ENCODE measurements around the gene NUP62.

NUP62 gene

DNA sequence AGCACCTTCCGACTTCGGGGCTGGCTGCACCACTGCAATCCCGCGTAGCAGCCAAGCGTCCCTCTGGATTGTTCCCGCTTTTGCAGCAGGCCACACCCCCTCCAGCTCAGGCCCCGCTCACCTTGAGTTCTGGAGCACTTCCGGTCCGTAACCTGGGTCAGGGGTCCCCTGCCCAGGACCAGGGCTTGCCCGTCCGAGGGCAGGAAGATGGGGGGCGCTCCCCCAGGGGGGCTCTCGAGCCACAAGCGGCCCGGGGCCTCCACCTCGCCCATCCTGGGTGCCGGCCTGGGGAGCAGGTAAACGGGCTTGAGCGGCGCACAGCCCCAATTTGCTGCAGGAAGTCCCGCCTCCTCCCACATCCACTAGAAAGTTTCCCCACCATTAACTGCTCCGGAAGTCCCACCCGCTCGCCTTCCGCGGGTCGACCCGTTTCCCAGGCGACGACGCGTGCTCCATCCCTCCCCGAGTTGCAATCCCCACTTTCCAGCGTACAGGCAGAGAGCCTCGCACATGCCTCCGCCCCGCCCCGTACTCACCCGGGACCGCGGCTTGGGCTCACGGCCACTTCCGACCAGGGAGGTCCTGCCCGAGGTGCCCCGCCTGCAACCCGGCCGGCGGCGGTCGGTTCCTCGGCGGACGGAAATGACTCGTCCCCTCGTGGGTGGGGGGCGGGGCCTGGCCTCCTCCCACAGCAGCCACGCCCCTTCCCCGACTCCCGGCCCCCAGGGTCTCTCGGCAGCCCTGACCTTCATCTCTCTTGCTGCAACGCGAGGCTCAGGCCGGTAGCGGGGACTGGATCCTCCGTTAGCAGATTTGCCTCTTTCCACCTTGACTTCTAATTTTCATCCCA, 62.1 kb downstream of the NUP62 start, which contains the start of gene PNKP:
Gene PNKP (minus strand): TSS at position 644 of the 850 bp plus-strand sequence. CDS start 372 bp downstream, at position 272.
- H2AFZ ChIP-seq = peak within 1 kb of the TSS; percentile 97
- H3K79me2 ChIP-seq = peaks cover 27% of the 10 kb centered on the region
- H3K9me3 ChIP-seq (ENCODE audit: control insufficient read depth, low read length) = no peaks in the 10 kb centered on the region
- H3K4me1 ChIP-seq = peaks cover 24% of the 10 kb centered on the region
- TF ChIP-seq, protein P1, sequence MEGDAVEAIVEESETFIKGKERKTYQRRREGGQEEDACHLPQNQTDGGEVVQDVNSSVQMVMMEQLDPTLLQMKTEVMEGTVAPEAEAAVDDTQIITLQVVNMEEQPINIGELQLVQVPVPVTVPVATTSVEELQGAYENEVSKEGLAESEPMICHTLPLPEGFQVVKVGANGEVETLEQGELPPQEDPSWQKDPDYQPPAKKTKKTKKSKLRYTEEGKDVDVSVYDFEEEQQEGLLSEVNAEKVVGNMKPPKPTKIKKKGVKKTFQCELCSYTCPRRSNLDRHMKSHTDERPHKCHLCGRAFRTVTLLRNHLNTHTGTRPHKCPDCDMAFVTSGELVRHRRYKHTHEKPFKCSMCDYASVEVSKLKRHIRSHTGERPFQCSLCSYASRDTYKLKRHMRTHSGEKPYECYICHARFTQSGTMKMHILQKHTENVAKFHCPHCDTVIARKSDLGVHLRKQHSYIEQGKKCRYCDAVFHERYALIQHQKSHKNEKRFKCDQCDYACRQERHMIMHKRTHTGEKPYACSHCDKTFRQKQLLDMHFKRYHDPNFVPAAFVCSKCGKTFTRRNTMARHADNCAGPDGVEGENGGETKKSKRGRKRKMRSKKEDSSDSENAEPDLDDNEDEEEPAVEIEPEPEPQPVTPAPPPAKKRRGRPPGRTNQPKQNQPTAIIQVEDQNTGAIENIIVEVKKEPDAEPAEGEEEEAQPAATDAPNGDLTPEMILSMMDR (IDR thresholded peaks at IDR 0.05) = no peak
- peak within 1 kb of the TSS; percentile 100 for H3K4me2 ChIP-seq (ENCODE audit: low read length)
- peak within 1 kb of the TSS; percentile 85 for H3K9ac ChIP-seq
- H3K36me3 ChIP-seq (ENCODE audit: control insufficient read depth, insufficient read depth, low read length) = no peaks in the 10 kb centered on the region
- peak within 1 kb of the TSS; percentile 98 for H3K4me3 ChIP-seq (ENCODE audit: low read depth, low read length)
- H3K27ac ChIP-seq = peak within 1 kb of the TSS; percentile 99
- H3K27me3 ChIP-seq (ENCODE audit: control insufficient read depth, insufficient read depth, low read length) = no peaks in the 10 kb centered on the region

DNA sequence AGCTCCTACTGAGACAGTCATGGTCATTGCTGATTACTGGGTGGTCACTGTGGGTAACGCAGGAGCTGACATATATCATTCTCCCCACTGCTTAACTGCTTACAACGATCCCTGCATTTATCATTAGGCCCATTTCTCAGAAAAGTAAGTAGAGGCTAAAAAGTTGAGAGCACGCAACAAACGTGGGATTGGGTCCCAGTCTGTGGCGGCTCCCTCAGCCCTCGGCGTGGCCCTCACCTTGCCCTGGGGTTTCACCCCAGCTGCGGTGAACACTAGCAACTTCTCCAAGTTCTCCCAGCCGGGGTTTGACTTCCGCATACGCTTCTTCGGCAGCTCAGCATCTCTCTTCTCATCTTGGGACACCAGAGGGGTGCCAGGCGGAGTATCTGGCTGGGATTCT, 64.4 kb downstream of the NUP62 start:
- Histone ChIP-seq H3K27ac (no peak overlapping the region), H3K4me1 (peaks cover 18% of the 10 kb centered on the region), H3K9me3 (ENCODE audit: control insufficient read depth, low read length) (no peaks in the 10 kb centered on the region), H3K4me3 (ENCODE audit: low read depth, low read length) (no peak overlapping the region), H2AFZ (no peak overlapping the region), H3K9ac (no peak overlapping the region), H3K27me3 (ENCODE audit: control insufficient read depth, insufficient read depth, low read length) (no peaks in the 10 kb centered on the region), H3K4me2 (ENCODE audit: low read length) (peak overlapping the region; percentile 18), H3K36me3 (ENCODE audit: control insufficient read depth, insufficient read depth, low read length) (no peaks in the 10 kb centered on the region), H3K79me2 (peaks cover 24% of the 10 kb centered on the region)
- TF ChIP-seq, protein P1 (IDR thresholded peaks at IDR 0.05) = no peak

DNA sequence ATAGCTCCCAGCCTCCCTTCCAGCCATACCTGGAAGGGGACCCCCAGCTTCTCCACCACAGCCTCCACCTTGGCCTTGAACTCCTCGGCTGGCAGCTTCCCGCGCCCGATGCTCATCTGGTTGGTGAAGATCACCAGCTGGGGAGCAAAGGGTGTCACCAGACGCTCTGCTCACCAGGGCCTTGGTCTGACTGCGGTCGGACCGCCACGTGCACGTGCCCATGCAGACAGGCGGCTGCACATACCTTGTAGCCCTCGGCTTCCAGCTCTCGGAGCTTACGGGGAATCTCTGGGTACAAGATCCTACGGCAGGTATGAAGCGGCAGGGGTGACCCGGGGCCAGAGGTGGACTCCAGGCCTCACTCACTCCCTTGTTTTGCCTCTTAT, 65.4 kb downstream of the NUP62 start:
- no peak overlapping the region for H3K27ac ChIP-seq
- H3K4me3 ChIP-seq (ENCODE audit: low read depth, low read length) = no peak overlapping the region
- H3K4me2 ChIP-seq (ENCODE audit: low read length) = no peak overlapping the region
- TF ChIP-seq, protein P1 (IDR thresholded peaks at IDR 0.05) = no peak
- H3K36me3 ChIP-seq (ENCODE audit: control insufficient read depth, insufficient read depth, low read length) = no peaks in the 10 kb centered on the region
- no peak overlapping the region for H3K9ac ChIP-seq
- H3K4me1 ChIP-seq = peaks cover 16% of the 10 kb centered on the region
- H3K27me3 ChIP-seq (ENCODE audit: control insufficient read depth, insufficient read depth, low read length) = no peaks in the 10 kb centered on the region
- peaks cover 24% of the 10 kb centered on the region for H3K79me2 ChIP-seq
- no peak overlapping the region for H2AFZ ChIP-seq
- H3K9me3 ChIP-seq (ENCODE audit: control insufficient read depth, low read length) = no peaks in the 10 kb centered on the region

DNA sequence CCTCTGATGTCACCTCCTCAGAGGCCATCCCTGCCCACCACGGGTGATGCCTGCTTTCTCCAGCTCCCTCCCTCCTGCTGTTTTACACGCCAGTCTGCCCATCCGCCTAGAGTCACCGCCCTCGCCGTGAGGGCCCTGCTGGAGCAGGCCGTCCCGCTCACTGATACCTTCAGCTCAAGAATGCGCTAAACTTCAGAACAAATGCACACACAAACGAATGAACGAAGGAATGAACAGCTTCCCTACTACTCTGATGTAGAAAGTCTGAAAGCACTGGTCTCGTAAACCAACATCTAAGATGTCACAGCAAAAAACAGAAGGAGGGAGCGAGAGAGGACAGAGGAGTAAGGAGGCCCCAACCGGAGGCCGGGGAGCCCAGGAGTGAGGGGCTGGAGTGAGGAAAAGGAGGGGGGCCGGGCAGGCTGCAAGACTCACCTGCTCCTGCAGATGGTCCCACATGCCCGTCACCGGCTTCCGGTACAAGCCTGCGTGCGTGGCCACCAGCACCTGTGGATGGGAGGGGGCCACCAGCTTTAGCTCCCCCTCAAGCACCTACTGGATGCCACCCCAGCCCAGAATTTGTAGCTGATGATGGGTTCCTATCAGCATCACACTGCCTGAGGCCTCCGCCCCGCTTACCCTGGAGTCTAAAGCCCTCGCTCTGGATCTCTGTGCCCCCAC, 65.9 kb downstream of the NUP62 start:
- Histone ChIP-seq H3K4me2 (ENCODE audit: low read length) (no peak overlapping the region), H3K4me1 (peaks cover 11% of the 10 kb centered on the region), H3K36me3 (ENCODE audit: control insufficient read depth, insufficient read depth, low read length) (no peaks in the 10 kb centered on the region), H3K27me3 (ENCODE audit: control insufficient read depth, insufficient read depth, low read length) (no peaks in the 10 kb centered on the region), H3K4me3 (ENCODE audit: low read depth, low read length) (no peak overlapping the region), H3K79me2 (peaks cover 24% of the 10 kb centered on the region), H3K9ac (no peak overlapping the region), H2AFZ (no peak overlapping the region), H3K27ac (no peak overlapping the region), H3K9me3 (ENCODE audit: control insufficient read depth, low read length) (no peaks in the 10 kb centered on the region)
- TF ChIP-seq, protein P1 (IDR thresholded peaks at IDR 0.05) = no peak

Data from parathyroid adenoma (tissue), 2 donors.